ENCODE results near the gene CHD2. TPM values are rescaled to one million over a fixed set of nuclear protein-coding genes. Genes with fewer than 3 reads are reported as not detected.

The CHD2 gene
- total RNA-seq, 1 experiment from 2014 or later = 85.0 TPM

DNA sequence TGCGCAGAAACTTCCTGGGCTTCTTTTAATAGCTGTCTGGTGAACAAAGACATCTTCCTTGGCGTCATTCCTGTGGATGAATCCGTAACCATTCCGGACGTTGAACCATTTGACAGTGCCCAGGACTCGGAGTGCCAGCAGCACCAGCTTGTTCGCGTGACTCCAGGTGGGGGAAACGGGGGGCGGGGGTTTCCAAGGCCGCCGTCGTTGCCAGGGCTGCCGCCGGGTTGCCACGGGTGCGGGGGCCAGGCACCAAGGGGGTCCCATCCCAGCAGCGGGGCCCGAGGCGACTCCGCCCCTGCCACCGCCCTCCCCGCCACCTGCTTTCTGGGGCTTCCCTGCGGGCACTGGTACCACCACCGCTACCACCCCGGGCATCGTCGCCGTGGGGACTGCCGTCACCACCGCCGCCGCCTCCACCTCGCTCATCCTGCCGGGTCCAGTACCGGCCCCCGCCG lies 166.1 kb downstream of the CHD2 start:
- no peak for TF ChIP-seq CTCF (IDR thresholded peaks at IDR 0.05; ENCODE audit: insufficient read depth in 1 of 2, low read depth in 1 of 2, low read length in 1 of 2, severe bottlenecking in 1 of 2, unreplicated experiment in 1 of 2)
- no peak for DNase-seq
- Histone ChIP-seq H3K4me1 (peaks cover 14% of the 10 kb centered on the region), H3K4me3 (ENCODE audit: low read depth, low read length) (no peak overlapping the region), H3K9me3 (no peaks in the 10 kb centered on the region), H3K27me3 (replicated peaks; ENCODE audit: control insufficient read depth, insufficient read depth, low read length) (no peaks in the 10 kb centered on the region), H3K36me3 (ENCODE audit: control insufficient read depth, insufficient read depth, low read length) (no peaks in the 10 kb centered on the region; the same call in 1 of the 2 replicates)
- H3K4me3 Mint-ChIP-seq (ENCODE audit: unreplicated experiment) = no peak overlapping the region
- no peaks in the 10 kb centered on the region for H3K9me3 Mint-ChIP-seq (ENCODE audit: unreplicated experiment)
- intact Hi-C loops (cut with micrococcal nuclease; ENCODE audit: unreplicated experiment) = no loop called here
- no peaks in the 10 kb centered on the region for H3K27me3 Mint-ChIP-seq (ENCODE audit: insufficient read depth, unreplicated experiment)
- POLR2A ChIA-PET = no interaction called here
- no peak overlapping the region for H3K27ac Mint-ChIP-seq (ENCODE audit: unreplicated experiment)
- BruUV-seq (replicated peaks) = no TSS peak
- CTCF ChIA-PET = no interaction called here
- H3K4me1 Mint-ChIP-seq (ENCODE audit: low read depth, unreplicated experiment) = peaks cover 17% of the 10 kb centered on the region
- no peaks in the 10 kb centered on the region for H3K36me3 Mint-ChIP-seq (ENCODE audit: insufficient read depth, unreplicated experiment)

DNA sequence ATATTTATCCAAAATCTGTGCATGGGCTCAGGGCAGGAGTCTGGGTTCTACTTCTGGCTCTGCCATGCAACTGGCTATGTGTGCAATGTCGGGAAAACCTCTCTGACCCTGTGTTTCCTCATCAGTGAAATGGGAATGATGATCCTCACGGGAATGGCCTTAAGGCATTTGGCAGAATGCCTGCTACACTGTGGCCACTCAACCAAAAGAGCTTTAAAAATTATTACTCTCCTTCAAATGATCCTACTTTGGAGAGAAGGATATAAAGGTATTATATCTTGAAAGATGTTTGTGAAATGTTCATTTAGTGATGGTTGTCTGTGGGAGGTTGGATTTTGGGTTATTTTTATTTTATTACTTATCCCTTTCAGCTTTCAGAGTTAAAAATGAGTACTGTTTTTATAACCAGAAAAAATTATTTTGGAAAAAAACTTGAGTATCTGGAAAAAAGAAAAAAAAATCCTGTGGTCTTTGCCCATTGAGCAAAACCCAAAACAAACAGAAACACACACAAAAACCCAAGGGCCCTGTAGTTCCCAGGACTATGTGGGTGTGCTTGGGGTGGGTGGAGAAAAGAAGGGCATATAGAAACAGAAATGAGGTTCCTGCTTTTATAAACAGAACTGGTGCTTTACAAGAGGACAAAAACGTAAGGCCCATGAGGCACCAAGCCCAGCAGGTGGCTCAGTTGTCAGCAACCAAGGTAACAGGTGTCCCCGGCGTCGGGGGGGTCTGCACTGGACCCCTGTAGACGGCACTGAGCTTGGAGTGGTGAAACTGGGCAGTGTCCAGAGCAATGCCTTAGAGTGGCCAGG lies 166.9 kb downstream of the CHD2 start:
- Histone ChIP-seq H3K9me3 (no peaks in the 10 kb centered on the region), H3K4me1 (peaks cover 14% of the 10 kb centered on the region), H3K4me3 (ENCODE audit: low read depth, low read length) (no peak overlapping the region), H3K27me3 (replicated peaks; ENCODE audit: control insufficient read depth, insufficient read depth, low read length) (no peaks in the 10 kb centered on the region), H3K36me3 (ENCODE audit: control insufficient read depth, insufficient read depth, low read length) (no peaks in the 10 kb centered on the region; the same call in 1 of the 2 replicates)
- ChIA-PET CTCF (no interaction called here), POLR2A (no interaction called here)
- H3K4me1 Mint-ChIP-seq (ENCODE audit: low read depth, unreplicated experiment) = peaks cover 20% of the 10 kb centered on the region
- no peak for DNase-seq
- H3K9me3 Mint-ChIP-seq (ENCODE audit: unreplicated experiment) = no peaks in the 10 kb centered on the region
- H3K27me3 Mint-ChIP-seq (ENCODE audit: insufficient read depth, unreplicated experiment) = no peaks in the 10 kb centered on the region
- H3K36me3 Mint-ChIP-seq (ENCODE audit: insufficient read depth, unreplicated experiment) = peaks cover 5% of the 10 kb centered on the region
- H3K4me3 Mint-ChIP-seq (ENCODE audit: unreplicated experiment) = no peak overlapping the region
- no peak overlapping the region for H3K27ac Mint-ChIP-seq (ENCODE audit: unreplicated experiment)
- intact Hi-C loops (cut with micrococcal nuclease; ENCODE audit: unreplicated experiment) = no loop called here
- no peak for TF ChIP-seq CTCF (IDR thresholded peaks at IDR 0.05; ENCODE audit: insufficient read depth in 1 of 2, low read depth in 1 of 2, low read length in 1 of 2, severe bottlenecking in 1 of 2, unreplicated experiment in 1 of 2)
- no TSS peak for BruUV-seq (replicated peaks)

- peaks cover 18% of the 10 kb centered on the region for H3K4me1 Mint-ChIP-seq (ENCODE audit: low read depth, unreplicated experiment)
- POLR2A ChIA-PET = no interaction called here
- no peaks in the 10 kb centered on the region; the same call in 1 of the 2 replicates for H3K36me3 ChIP-seq (ENCODE audit: control insufficient read depth, insufficient read depth, low read length)
- no peak for TF ChIP-seq CTCF (IDR thresholded peaks at IDR 0.05; ENCODE audit: insufficient read depth in 1 of 2, low read depth in 1 of 2, low read length in 1 of 2, severe bottlenecking in 1 of 2, unreplicated experiment in 1 of 2)
- H3K4me1 ChIP-seq = peaks cover 14% of the 10 kb centered on the region
- H3K4me3 Mint-ChIP-seq (ENCODE audit: unreplicated experiment) = no peak overlapping the region
- no peaks in the 10 kb centered on the region for H3K27me3 ChIP-seq (replicated peaks; ENCODE audit: control insufficient read depth, insufficient read depth, low read length)
- no peak overlapping the region for H3K27ac Mint-ChIP-seq (ENCODE audit: unreplicated experiment)
- H3K9me3 ChIP-seq = no peaks in the 10 kb centered on the region
- intact Hi-C loops (cut with micrococcal nuclease; ENCODE audit: unreplicated experiment) = no loop called here
- no peak for DNase-seq
- CTCF ChIA-PET = no interaction called here
- peaks cover 9% of the 10 kb centered on the region for H3K36me3 Mint-ChIP-seq (ENCODE audit: insufficient read depth, unreplicated experiment)
- no TSS peak for BruUV-seq (replicated peaks)
- H3K9me3 Mint-ChIP-seq (ENCODE audit: unreplicated experiment) = no peaks in the 10 kb centered on the region
- H3K27me3 Mint-ChIP-seq (ENCODE audit: insufficient read depth, unreplicated experiment) = no peaks in the 10 kb centered on the region
- no peak overlapping the region for H3K4me3 ChIP-seq (ENCODE audit: low read depth, low read length)
Observed at GRCh38 chr15:93067649-93068085, 167.5 kb downstream of the CHD2 start.

Measured in Caco-2 (cell line).